Endothelial cell of umbilical vein (primary cell): Measurements from ENCODE around the gene GALNT9. TPM values are rescaled to one million over a fixed set of nuclear protein-coding genes. Genes with fewer than 3 reads are reported as not detected.

ENCODE experiments used
- BruUV-seq: library from RNA; stranded (reverse); fragments of 400-500 nt; replicated peaks from 2 replicates; lab custom pipeline; 2021; lab: Mats Ljungman, UMichigan
- CTCF ChIA-PET: fragments of 300-600, 350-600 bp; sonication (Branson Sonifier 250); formaldehyde crosslinking; loops from one replicate; lab custom pipeline; 2021; ENCODE audit warnings: antibody characterized with exemption, inconsistent platforms; lab: Charles Lee
- POLR2A ChIA-PET: fragments of 300-600, 350-600 bp; sonication (Branson Sonifier 250); formaldehyde crosslinking; loops from one replicate; lab custom pipeline; 2021; ENCODE audit warnings: antibody characterized with exemption, inconsistent platforms; lab: Charles Lee
- DNase-seq: peaks from one replicate; pipeline ENCODE4 v3.0.0-alpha.2; 2011; ENCODE audit warnings: low read depth, low spot score
- FAIRE-seq: peaks from 2 replicates; lab custom pipeline; 2011; peaks lifted over from hg19 to GRCh38; lab: Jason Lieb, UNC
- H2AFZ ChIP-seq: 2 replicates; pipeline ENCODE4 v1.6.0; 2012; ENCODE audit warnings: low read depth, low read length, control low read depth, inconsistent platforms
- H3K27ac ChIP-seq: 2 replicates; pipeline ENCODE4 v1.5.1; 2011; ENCODE audit warnings: low read depth, mild to moderate bottlenecking, control low read depth, low read length, moderate library complexity; ENCODE audit not compliant: insufficient read depth
- H3K27me3 ChIP-seq, 2 experiments: 2 replicates each; pipeline versions ENCODE4 v1.6.0 to v1.6.1; 2011; ENCODE audit warnings: low read length in 2 of 2, mixed read lengths in 1 of 2; ENCODE audit not compliant: control insufficient read depth in 2 of 2, insufficient read depth in 2 of 2
- H3K36me3 ChIP-seq, 2 experiments: 2 replicates in 1 of 2; 3 replicates in 1 of 2; pipeline ENCODE4 v1.5.1; 2011; ENCODE audit warnings: low read length in 2 of 2, mild to moderate bottlenecking in 1 of 2, moderate library complexity in 1 of 2; ENCODE audit not compliant: control insufficient read depth in 2 of 2, insufficient read depth in 2 of 2; ENCODE audit errors: extremely low read depth in 1 of 2
- H3K4me1 ChIP-seq: 3 replicates; pipeline ENCODE4 v1.5.1; 2011; ENCODE audit warnings: mild to moderate bottlenecking, low read length; ENCODE audit not compliant: control insufficient read depth, insufficient read depth; ENCODE audit errors: extremely low read depth
- H3K4me2 ChIP-seq: 2 replicates; pipeline ENCODE4 v1.6.1; 2011; ENCODE audit warnings: low read length, control low read depth, mixed read lengths; ENCODE audit not compliant: insufficient read depth
- H3K4me3 ChIP-seq, 3 experiments: fragments of 200-600 bp in 1 of 3; sonication (generic), shearing (Covaris generic) in 1 of 3; replicated peaks in 1 of 3; 2 replicates each; pipeline ENCODE4 v1.5.1; 2011 to 2016; ENCODE audit warnings: control low read depth in 3 of 3, low read length in 3 of 3, mild to moderate bottlenecking in 2 of 3, inconsistent platforms in 1 of 3, low read depth in 1 of 3, moderate library complexity in 1 of 3; ENCODE audit not compliant: insufficient read depth in 1 of 3
- H3K79me2 ChIP-seq: 2 replicates; pipeline ENCODE4 v1.6.0; 2012; ENCODE audit warnings: low read length, inconsistent platforms; ENCODE audit not compliant: control insufficient read depth, insufficient read depth
- H3K9ac ChIP-seq: replicated peaks from 2 replicates; pipeline ENCODE3; 2011; ENCODE audit warnings: low read length, control low read depth; ENCODE audit not compliant: insufficient read depth; ENCODE audit errors: extremely low read depth
- H3K9me1 ChIP-seq: replicated peaks from 3 replicates; pipeline ENCODE4 v1.6.0; 2011; ENCODE audit warnings: mild to moderate bottlenecking, low read length; ENCODE audit not compliant: control insufficient read depth, insufficient read depth; ENCODE audit errors: extremely low read depth
- H3K9me3 ChIP-seq: replicated peaks from 2 replicates; pipeline ENCODE4 v1.5.1; 2012; ENCODE audit warnings: low read length, inconsistent platforms; ENCODE audit not compliant: control insufficient read depth, insufficient read depth
- H4K20me1 ChIP-seq: replicated peaks from 2 replicates; pipeline ENCODE3; 2011; ENCODE audit warnings: mild to moderate bottlenecking, low read length; ENCODE audit not compliant: control insufficient read depth, insufficient read depth; ENCODE audit errors: extremely low read depth
- CTCF ChIP-seq, 2 donors: IDR thresholded peaks; 1 replicate in 1 of 2; 2 replicates in 1 of 2; pipeline ENCODE4 v1.5.1; 2011; ENCODE audit warnings: low read length in 2 of 2, mild to moderate bottlenecking in 2 of 2, moderate library complexity in 2 of 2, control low read depth in 1 of 2, inconsistent platforms in 1 of 2, low read depth in 1 of 2; ENCODE audit not compliant: insufficient read depth in 1 of 2; ENCODE audit errors: extremely low read depth in 1 of 2
- EZH2 ChIP-seq: IDR thresholded peaks from 2 replicates; pipeline ENCODE4 v1.6.1; 2012; ENCODE audit warnings: borderline replicate concordance, low read depth, mild to moderate bottlenecking, moderate library complexity, low read length, inconsistent platforms; ENCODE audit not compliant: severe bottlenecking
- FOS ChIP-seq: IDR thresholded peaks from 2 replicates; pipeline ENCODE4 v1.6.1; 2011; ENCODE audit warnings: mild to moderate bottlenecking, low read length, moderate library complexity, borderline replicate concordance; ENCODE audit not compliant: insufficient read depth
- GATA2 ChIP-seq: IDR thresholded peaks from 2 replicates; pipeline ENCODE4 v1.7.0; 2011; ENCODE audit warnings: low read depth, mild to moderate bottlenecking, moderate library complexity, mixed read lengths, low read length; ENCODE audit not compliant: insufficient read length, insufficient read depth
- JUN ChIP-seq: IDR thresholded peaks from 2 replicates; pipeline ENCODE4 v1.6.1; 2011; ENCODE audit warnings: borderline replicate concordance, low read depth; ENCODE audit not compliant: insufficient read length, insufficient read depth
- MYC ChIP-seq: IDR thresholded peaks from one replicate; pipeline ENCODE4 v1.6.1; 2011; ENCODE audit warnings: mild to moderate bottlenecking, low read depth, low read length
- POLR2A ChIP-seq: IDR thresholded peaks from 2 replicates; pipeline ENCODE4 v1.6.1; 2012; ENCODE audit warnings: low read depth, mild to moderate bottlenecking, control low read depth, low read length
- POLR2AphosphoS5 ChIP-seq: IDR thresholded peaks from 2 replicates; pipeline ENCODE4 v1.6.1; 2012; ENCODE audit warnings: low read depth, mild to moderate bottlenecking, control low read depth, low read length, moderate library complexity; ENCODE audit not compliant: insufficient read depth
- dilution Hi-C: fragments of 300-500 bp; cut with MboI; formaldehyde crosslinking; loops from one replicate; pipeline ENCODE4 v1.15.0; 2019; ENCODE audit warnings: low sequenced_read_pairs; ENCODE audit not compliant: extremely low pct_ligation_motif_present
- intact Hi-C: fragments of 100-400 bp; cut with micrococcal nuclease; formaldehyde crosslinking; loops from one replicate; pipeline ENCODE4 v1.10.0; 2022
- polyA plus RNA-seq, 4 experiments: library from polyadenylated mRNA; depleted of rRNA in 3 of 4; stranded (reverse) in 3 of 4; unstranded in 1 of 4; fragments of >200 nt; gene quantifications; 2 replicates each; pipeline versions ENCODE4 v1.2.1 to v1.2.3, GENCODE V29; 2011 to 2012; ENCODE audit warnings: missing spikeins in 1 of 4
- total RNA-seq: library from RNA; stranded (reverse); gene quantifications from 2 replicates; pipeline ENCODE4 v1.2.3, GENCODE V29; 2021
- TF ChIP-seq, protein P1 (sequence below): IDR thresholded peaks from 2 replicates; pipeline ENCODE4 v1.6.1; 2011; ENCODE audit not compliant: insufficient read depth, insufficient read length

The GALNT9 gene
- total and polyA plus RNA-seq, 2 donors (not counting 3 experiments of a cell fraction or from before 2014, with no cell fraction given), result 0.14 to 0.73 TPM

- intact Hi-C loops, result no loop called here
- Histone ChIP-seq H3K4me2 (no peak overlapping the region), H3K9me3 (no peaks in the 10 kb centered on the region), H3K9me1 (no peaks in the 10 kb centered on the region), H3K9ac (no peak overlapping the region), H3K27ac (no peak overlapping the region), H3K4me3 (no peak overlapping the region), H3K36me3 (no peaks in the 10 kb centered on the region), H3K79me2 (no peaks in the 10 kb centered on the region), H2AFZ (no peak overlapping the region), H3K27me3 (peaks cover 0 to 2% of the 10 kb centered on the region in 2 experiments), H4K20me1 (no peaks in the 10 kb centered on the region), H3K4me1 (no peaks in the 10 kb centered on the region)
- POLR2A ChIA-PET, result no interaction called here
- dilution Hi-C loops, result no loop called here
- DNase-seq (no peak), FAIRE-seq (no peak)
- CTCF ChIA-PET, result no interaction called here
- TF ChIP-seq CTCF (IDR thresholded peaks at IDR 0.05; ENCODE audit: extremely low read depth in 1 of 2, insufficient read depth in 1 of 2, low read depth in 1 of 2, low read length in 2 of 2), result no peak
- TF ChIP-seq POLR2AphosphoS5, result no peak
- no peak for TF ChIP-seq JUN
- TF ChIP-seq FOS, result no peak
- no peak for TF ChIP-seq POLR2A
- no peak for TF ChIP-seq MYC
- no peak for TF ChIP-seq GATA2
- TF ChIP-seq EZH2, result no peak
- TF ChIP-seq, protein P1, sequence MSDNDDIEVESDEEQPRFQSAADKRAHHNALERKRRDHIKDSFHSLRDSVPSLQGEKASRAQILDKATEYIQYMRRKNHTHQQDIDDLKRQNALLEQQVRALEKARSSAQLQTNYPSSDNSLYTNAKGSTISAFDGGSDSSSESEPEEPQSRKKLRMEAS, result no peak
- BruUV-seq, result no TSS peak
These were observed 153.6 kb downstream of the GALNT9 start for GRCh38 chr12:132175496-132176384.
